A673 (cell line): ENCODE measurements around the gene SPDYE4.

Source experiments
- EZH2 ChIP-seq: fragments of 200-600 bp; sonication (generic); IDR thresholded peaks from 2 replicates; pipeline ENCODE4 v1.6.1; 2017; ENCODE audit warnings: borderline replicate concordance, low read depth, mild to moderate bottlenecking, mixed read lengths, antibody characterized with exemption, low read length; ENCODE audit not compliant: poor library complexity, severe bottlenecking
- TF ChIP-seq, protein P1 (sequence below): fragments of 300-800, 200-600 bp; sonication (generic); conservative IDR thresholded peaks from 2 replicates; pipeline ENCODE4 v1.5.1; 2017; ENCODE audit warnings: low read depth, mild to moderate bottlenecking, antibody characterized with exemption, low read length, moderate library complexity, mixed read lengths

DNA sequence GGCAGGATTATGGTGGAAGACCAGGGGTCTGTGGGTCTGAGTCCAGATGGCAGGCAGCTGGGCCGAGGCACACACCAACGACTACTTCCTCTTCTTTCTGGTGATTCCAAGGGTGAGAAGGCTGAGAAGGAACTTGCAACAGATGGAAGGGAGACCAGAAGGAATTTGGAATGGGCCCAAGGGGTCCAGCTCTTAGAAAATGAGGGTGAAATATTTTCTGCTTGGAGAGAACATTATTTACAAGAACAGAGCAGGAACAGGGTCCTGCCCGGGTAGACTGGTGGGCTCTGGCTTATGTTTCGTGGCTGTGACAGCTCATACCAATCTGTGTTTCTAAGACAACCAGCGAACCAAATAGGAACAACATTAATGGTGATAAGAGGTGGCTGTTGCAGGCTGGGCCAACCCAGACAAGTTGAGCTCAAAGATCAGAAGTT, 50.3 kb downstream of the SPDYE4 start:
- TF ChIP-seq, protein P1, sequence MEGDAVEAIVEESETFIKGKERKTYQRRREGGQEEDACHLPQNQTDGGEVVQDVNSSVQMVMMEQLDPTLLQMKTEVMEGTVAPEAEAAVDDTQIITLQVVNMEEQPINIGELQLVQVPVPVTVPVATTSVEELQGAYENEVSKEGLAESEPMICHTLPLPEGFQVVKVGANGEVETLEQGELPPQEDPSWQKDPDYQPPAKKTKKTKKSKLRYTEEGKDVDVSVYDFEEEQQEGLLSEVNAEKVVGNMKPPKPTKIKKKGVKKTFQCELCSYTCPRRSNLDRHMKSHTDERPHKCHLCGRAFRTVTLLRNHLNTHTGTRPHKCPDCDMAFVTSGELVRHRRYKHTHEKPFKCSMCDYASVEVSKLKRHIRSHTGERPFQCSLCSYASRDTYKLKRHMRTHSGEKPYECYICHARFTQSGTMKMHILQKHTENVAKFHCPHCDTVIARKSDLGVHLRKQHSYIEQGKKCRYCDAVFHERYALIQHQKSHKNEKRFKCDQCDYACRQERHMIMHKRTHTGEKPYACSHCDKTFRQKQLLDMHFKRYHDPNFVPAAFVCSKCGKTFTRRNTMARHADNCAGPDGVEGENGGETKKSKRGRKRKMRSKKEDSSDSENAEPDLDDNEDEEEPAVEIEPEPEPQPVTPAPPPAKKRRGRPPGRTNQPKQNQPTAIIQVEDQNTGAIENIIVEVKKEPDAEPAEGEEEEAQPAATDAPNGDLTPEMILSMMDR = no peak
- no peak for TF ChIP-seq EZH2
